ENCODE measurements around the gene CCDC148. TPM values are rescaled to one million over a fixed set of nuclear protein-coding genes. Genes with fewer than 3 reads are reported as not detected.

Gene CCDC148
- total and polyA plus RNA-seq, 3 donors from 2014 or later = 2.3 to 5.7 (median 5.0) TPM

- intact Hi-C loops (cut with DNase I; ENCODE audit: low total_unique reads) = no loop called here
- no peak overlapping the region for H3K27ac ChIP-seq
- no peak overlapping the region for H3K4me3 ChIP-seq
- TF ChIP-seq POLR2A (IDR thresholded peaks at IDR 0.05) (no peak), CTCF (IDR thresholded peaks at IDR 0.05) (no peak)
- no peaks in the 10 kb centered on the region for H3K9me3 ChIP-seq
- no peaks in the 10 kb centered on the region for H3K36me3 ChIP-seq (ENCODE audit: low read depth, missing control alignments)
- no peaks in the 10 kb centered on the region for H3K27me3 ChIP-seq
- DNase-seq = no peak
- WGBS, 2 donors = 73 to 80% methylated on average over 6 of the region's 6 CpGs
- no peaks in the 10 kb centered on the region for H3K4me1 ChIP-seq
Observed at GRCh38 chr2:158142568-158143332, 313.8 kb downstream of the CCDC148 start.

- Histone ChIP-seq H3K4me1 (no peaks in the 10 kb centered on the region), H3K4me3 (no peak overlapping the region), H3K9me3 (no peaks in the 10 kb centered on the region), H3K27ac (no peak overlapping the region), H3K36me3 (ENCODE audit: low read depth, missing control alignments) (no peaks in the 10 kb centered on the region), H3K27me3 (no peaks in the 10 kb centered on the region)
- no peak for DNase-seq
- intact Hi-C loops (cut with DNase I; ENCODE audit: low total_unique reads) = no loop called here
- TF ChIP-seq POLR2A (IDR thresholded peaks at IDR 0.05) (no peak), CTCF (IDR thresholded peaks at IDR 0.05) (no peak)
- WGBS, 2 donors = 91 to 95% methylated on average over 3 of the region's 3 CpGs
Observed at GRCh38 chr2:158142165-158142564, 314.4 kb downstream of the CCDC148 start.

- no peak for TF ChIP-seq POLR2A (IDR thresholded peaks at IDR 0.05)
- no peak for TF ChIP-seq CTCF (IDR thresholded peaks at IDR 0.05)
- 90 to 92% methylated on average over 1 of the region's 1 CpG for WGBS, 2 donors
- H3K4me3 ChIP-seq = no peak overlapping the region
- H3K27ac ChIP-seq = no peak overlapping the region
- intact Hi-C loops (cut with DNase I; ENCODE audit: low total_unique reads) = no loop called here
- H3K36me3 ChIP-seq (ENCODE audit: low read depth, missing control alignments) = no peaks in the 10 kb centered on the region
- no peak for DNase-seq
- H3K4me1 ChIP-seq = no peaks in the 10 kb centered on the region
- no peaks in the 10 kb centered on the region for H3K9me3 ChIP-seq
- no peaks in the 10 kb centered on the region for H3K27me3 ChIP-seq
Observed at GRCh38 chr2:158140201-158140600, 316.4 kb downstream of the CCDC148 start.

- H3K36me3 ChIP-seq (ENCODE audit: low read depth, missing control alignments) = no peaks in the 10 kb centered on the region
- 52 to 54% methylated on average over 5 of the region's 5 CpGs for WGBS, 2 donors
- no peaks in the 10 kb centered on the region for H3K4me1 ChIP-seq
- H3K4me3 ChIP-seq = no peak overlapping the region
- TF ChIP-seq CTCF (IDR thresholded peaks at IDR 0.05) = no peak
- intact Hi-C loops (cut with DNase I; ENCODE audit: low total_unique reads) = no loop called here
- H3K27ac ChIP-seq = no peak overlapping the region
- no peaks in the 10 kb centered on the region for H3K27me3 ChIP-seq
- DNase-seq = no peak
- H3K9me3 ChIP-seq = no peaks in the 10 kb centered on the region
Observed at GRCh38 chr2:158138255-158138654, 318.3 kb downstream of the CCDC148 start.

GRCh38 chr2:158135096-158135495, 321.5 kb downstream of the CCDC148 start:
- no peak for TF ChIP-seq POLR2A (IDR thresholded peaks at IDR 0.05)
- no peak for TF ChIP-seq CTCF (IDR thresholded peaks at IDR 0.05)
- H3K27me3 ChIP-seq = no peaks in the 10 kb centered on the region
- WGBS, 2 donors = 91 to 95% methylated on average over 1 of the region's 1 CpG
- no peak overlapping the region for H3K27ac ChIP-seq
- no peak for DNase-seq
- H3K36me3 ChIP-seq (ENCODE audit: low read depth, missing control alignments) = no peaks in the 10 kb centered on the region
- intact Hi-C loops (cut with DNase I; ENCODE audit: low total_unique reads) = no loop called here
- H3K4me3 ChIP-seq = no peak overlapping the region
- no peaks in the 10 kb centered on the region for H3K4me1 ChIP-seq
- H3K9me3 ChIP-seq = no peaks in the 10 kb centered on the region

Measured in testis (tissue), 3 donors.